HG03565 (cell line): ENCODE results near the gene SLC27A1.
A peak's percentile ranks its signal among the peaks of the same experiment; 100 is the strongest.
"Not testable (repeated sequence)": the region's sequence is repeated elsewhere in the genome, so short reads cannot be mapped to it uniquely, and the experiment has no call there.

ENCODE experiments used
- ATAC-seq: cut with Tn5 transposase; IDR thresholded peaks from one replicate; pipeline ENCODE4 v1.9.1; 2021; ENCODE audit warnings: mild to moderate bottlenecking, moderate library complexity; ENCODE audit not compliant: unreplicated experiment

SLC27A1 gene

GRCh38 chr19:17455308-17456123 is 14.8 kb upstream of the SLC27A1 start:
- ATAC-seq = no peak

- ATAC-seq = no peak
These were observed 14.2 kb upstream of the SLC27A1 start for GRCh38 chr19:17456127-17456526.

- ATAC-seq = no peak
These were observed 12.7 kb upstream of the SLC27A1 start for GRCh38 chr19:17457616-17458015.

GRCh38 chr19:17458970-17459369 is 11.4 kb upstream of the SLC27A1 start:
- no peak for ATAC-seq

GRCh38 chr19:17460372-17461230 is 9.7 kb upstream of the SLC27A1 start, which contains the start of gene NXNL1:
Gene NXNL1 (minus strand): TSS chr19:17460926. CDS start chr19:17460869, 57 bp downstream.
- no peak for ATAC-seq

- no peak for ATAC-seq
These were observed 3.9 kb upstream of the SLC27A1 start for GRCh38 chr19:17466487-17466850.

GRCh38 chr19:17467471-17468301 is 2.6 kb upstream of the SLC27A1 start:
- ATAC-seq = no peak

- ATAC-seq = no peak
These were observed 1.8 kb upstream of the SLC27A1 start for GRCh38 chr19:17468302-17469091.

- no peak for ATAC-seq
These were observed 1.2 kb upstream of the SLC27A1 start for GRCh38 chr19:17469092-17469480.

- ATAC-seq = peak; percentile 35
These were observed 750 bp upstream of the SLC27A1 start for GRCh38 chr19:17469481-17470067.

- no peak for ATAC-seq
These were observed 1.2 kb downstream of the SLC27A1 start for GRCh38 chr19:17471410-17472125.

GRCh38 chr19:17473041-17473440 is 2.7 kb downstream of the SLC27A1 start:
- no peak for ATAC-seq

GRCh38 chr19:17475011-17475540 is 4.8 kb downstream of the SLC27A1 start:
- not testable (repeated sequence) for ATAC-seq

GRCh38 chr19:17475541-17476115 is 5.3 kb downstream of the SLC27A1 start:
- no peak for ATAC-seq

GRCh38 chr19:17479325-17479791 is 9.0 kb downstream of the SLC27A1 start:
- no peak for ATAC-seq

GRCh38 chr19:17481986-17482385 is 11.7 kb downstream of the SLC27A1 start:
- ATAC-seq = no peak

GRCh38 chr19:17482877-17483604 is 12.7 kb downstream of the SLC27A1 start:
- no peak for ATAC-seq

- ATAC-seq = no peak
These were observed 13.3 kb downstream of the SLC27A1 start for GRCh38 chr19:17483605-17484002.
